Measurements from ENCODE around the gene TGFB1. TPM values are rescaled to one million over a fixed set of nuclear protein-coding genes. Genes with fewer than 3 reads are reported as not detected.
"Not testable (repeated sequence)": the region's sequence is repeated elsewhere in the genome, so short reads cannot be mapped to it uniquely, and the experiment has no call there.

Gene TGFB1
- total RNA-seq, 1 experiment from 2014 or later: 10.4 TPM

GRCh38 chr19:41381536-41381935 lies 27.8 kb upstream of the TGFB1 start:
- H3K27ac Mint-ChIP-seq; H3K9me3 Mint-ChIP-seq; POLR2A ChIA-PET; H3K4me3 Mint-ChIP-seq; ATAC-seq; DNase-seq (ENCODE audit: low spot score); H3K36me3 Mint-ChIP-seq: not testable (repeated sequence)
- Mint-ChIP-seq H3K27me3 (ENCODE audit: low read depth) (peaks cover 11% of the 10 kb centered on the region), H3K4me1 (peaks cover 13% of the 10 kb centered on the region)
- CTCF ChIA-PET: interaction anchor here (0.7 to 1.0 kb wide), 3 partner anchors 15 to 565 kb away, joined by 4 to 7 read pairs (median 4); no protein-coding TSS in a partner anchor
- 0 out of 2 replicates have a peak, but pooled peaks have one; percentile 14 for TF ChIP-seq ZNF121 (CRISPR knock-in tag; IDR thresholded peaks at IDR 0.05)

GRCh38 chr19:41377977-41378709 lies 24.4 kb upstream of the TGFB1 start:
- DNase-seq (ENCODE audit: low spot score): peak; percentile 69
- POLR2A ChIA-PET: interaction anchor here (0.6 kb wide), 1 partner anchor 311 kb away, joined by 4 read pairs; no protein-coding TSS in a partner anchor

GRCh38 chr19:41376998-41377365 lies 23.3 kb upstream of the TGFB1 start:
- ChIA-PET CTCF (interaction anchor here (0.6 to 6.2 kb wide), 3 partner anchors 12 to 71 kb away, joined by 3 to 45 read pairs (median 5); partner anchors contain the start of gene B9D2), POLR2A (interaction anchor here (0.5 to 1.0 kb wide), 2 partner anchors 31 to 50 kb away, joined by 4 to 5 read pairs; partner anchors contain the start of gene B3GNT8)
- H3K36me3 Mint-ChIP-seq: no peaks in the 10 kb centered on the region
- no peak for TF ChIP-seq AFF4 (CRISPR knock-in tag; IDR thresholded peaks at IDR 0.05; ENCODE audit: borderline replicate concordance)
- TF ChIP-seq OVOL2 (CRISPR knock-in tag; IDR thresholded peaks at IDR 0.05; ENCODE audit: borderline replicate concordance): no peak
- TF ChIP-seq E2F5 (CRISPR knock-in tag; IDR thresholded peaks at IDR 0.05): no peak
- no peak for TF ChIP-seq CBFB (CRISPR knock-in tag; IDR thresholded peaks at IDR 0.05; ENCODE audit: low read depth)
- no peak for TF ChIP-seq ARID4B (CRISPR knock-in tag; IDR thresholded peaks at IDR 0.05; ENCODE audit: borderline replicate concordance)
- no peak for TF ChIP-seq EMX1 (CRISPR knock-in tag; IDR thresholded peaks at IDR 0.05)
- no peak for TF ChIP-seq ELF4 (CRISPR knock-in tag; IDR thresholded peaks at IDR 0.05; ENCODE audit: low read depth)
- no peak for TF ChIP-seq NR2C2 (CRISPR knock-in tag; IDR thresholded peaks at IDR 0.05)
- no peak for TF ChIP-seq ZNF512 (CRISPR knock-in tag; IDR thresholded peaks at IDR 0.05; ENCODE audit: borderline replicate concordance)

More at GRCh38 chr19:41377977-41378709, 24.4 kb upstream of the TGFB1 start:
- Mint-ChIP-seq H3K4me3 (no peak overlapping the region), H3K27me3 (ENCODE audit: low read depth) (peaks cover 14% of the 10 kb centered on the region), H3K36me3 (no peaks in the 10 kb centered on the region), H3K9me3 (no peaks in the 10 kb centered on the region), H3K4me1 (peaks cover 17% of the 10 kb centered on the region), H3K27ac (no peak overlapping the region)
- CTCF ChIA-PET: interaction anchor here (0.7 to 6.2 kb wide), 11 partner anchors 13 to 965 kb away, joined by 3 to 45 read pairs (median 3); partner anchors contain the start of genes B9D2, DMAC2 and TGFB1
- TF ChIP-seq ERG (CRISPR knock-in tag; IDR thresholded peaks at IDR 0.05) (no peak), CREM (CRISPR knock-in tag; IDR thresholded peaks at IDR 0.05) (no peak), TEAD4 (CRISPR knock-in tag; IDR thresholded peaks at IDR 0.05) (no peak), ZBTB21 (CRISPR knock-in tag; IDR thresholded peaks at IDR 0.05; ENCODE audit: borderline replicate concordance) (no peak), SMAD3 (CRISPR knock-in tag; IDR thresholded peaks at IDR 0.05; ENCODE audit: borderline replicate concordance) (no peak), USF2 (CRISPR knock-in tag; IDR thresholded peaks at IDR 0.05) (no peak), FOXJ3 (CRISPR knock-in tag; IDR thresholded peaks at IDR 0.05; ENCODE audit: borderline replicate concordance) (no peak), ZNF219 (CRISPR knock-in tag; IDR thresholded peaks at IDR 0.05; ENCODE audit: borderline replicate concordance) (no peak)
- ATAC-seq: peak; percentile 81

More at GRCh38 chr19:41376998-41377365, 23.3 kb upstream of the TGFB1 start:
- Mint-ChIP-seq H3K27ac (no peak overlapping the region; the same call in 1 of the 2 replicates), H3K4me1 (peaks cover 17% of the 10 kb centered on the region), H3K9me3 (no peaks in the 10 kb centered on the region), H3K4me3 (peak overlapping the region; percentile 80), H3K27me3 (ENCODE audit: low read depth) (peaks cover 14% of the 10 kb centered on the region)
- DNase-seq (ENCODE audit: low spot score) (no peak), ATAC-seq (no peak; the same call in 1 of the 2 replicates)
